H1 (cell line): ENCODE measurements around the gene MEP1B. TPM values are rescaled to one million over a fixed set of nuclear protein-coding genes. Genes with fewer than 3 reads are reported as not detected.
A peak's percentile ranks its signal among the peaks of the same experiment; 100 is the strongest.

Experiments used
- CTCF ChIA-PET: fragments of 300-600 bp; sonication (Branson Sonifier 250); formaldehyde crosslinking; loops from one replicate; lab custom pipeline; 2021; ENCODE audit not compliant: partially characterized antibody; lab: Charles Lee
- POLR2A ChIA-PET: fragments of 300-600 bp; sonication (Branson Sonifier 250); formaldehyde crosslinking; loops from one replicate; lab custom pipeline; 2021; ENCODE audit warnings: inconsistent platforms; ENCODE audit not compliant: partially characterized antibody; lab: Charles Lee
- DNase-seq, 2 experiments: peaks; one replicate each; pipeline versions ENCODE4 v3.0.0 to v3.0.0-alpha.2; 2010 to 2022; ENCODE audit warnings: low spot score in 2 of 2, low read depth in 1 of 2, mixed read lengths in 1 of 2
- FAIRE-seq: peaks from 2 replicates; lab custom pipeline; 2011; peaks lifted over from hg19 to GRCh38; lab: Jason Lieb, UNC
- H2AFZ ChIP-seq: 2 replicates; pipeline ENCODE4 v1.8.1; 2012; ENCODE audit warnings: low read length, inconsistent platforms
- H2AK5ac ChIP-seq: 2 replicates; pipeline ENCODE4 v1.6.1; 2013; ENCODE audit warnings: low read depth, low read length
- H2BK120ac ChIP-seq: replicated peaks from 2 replicates; pipeline ENCODE3; 2013; ENCODE audit warnings: low read depth, low read length, inconsistent platforms
- H2BK12ac ChIP-seq: 2 replicates; pipeline ENCODE4 v1.6.1; 2013; ENCODE audit warnings: low read depth, low read length
- H2BK15ac ChIP-seq: 2 replicates; pipeline ENCODE4 v1.6.1; 2013; ENCODE audit warnings: low read length
- H2BK20ac ChIP-seq: 2 replicates; pipeline ENCODE4 v1.6.1; 2013; ENCODE audit warnings: low read length
- H2BK5ac ChIP-seq: 2 replicates; pipeline ENCODE4 v1.6.1; 2013; ENCODE audit warnings: low read depth, low read length
- H3K14ac ChIP-seq: 2 replicates; pipeline ENCODE4 v1.6.1; 2013; ENCODE audit warnings: inconsistent platforms; ENCODE audit not compliant: insufficient read length
- H3K18ac ChIP-seq: 2 replicates; pipeline ENCODE4 v1.6.1; 2013; ENCODE audit warnings: low read length; ENCODE audit errors: extremely low read depth
- H3K23ac ChIP-seq: 2 replicates; pipeline ENCODE4 v1.6.1; 2013; ENCODE audit warnings: inconsistent platforms; ENCODE audit not compliant: insufficient read length
- H3K23me2 ChIP-seq: 2 replicates; pipeline ENCODE4 v1.6.1; 2013; ENCODE audit warnings: low read depth, low read length
- H3K27ac ChIP-seq: 2 replicates; pipeline ENCODE4 v1.6.1; 2011; ENCODE audit warnings: low read depth, low read length, inconsistent platforms
- H3K27me3 ChIP-seq, 4 experiments: replicated peaks in 1 of 4; 1 replicate in 1 of 4; 2 replicates in 3 of 4; pipeline versions ENCODE4 v1.6.1 to v1.8.1; 2011 to 2013; ENCODE audit warnings: low read length in 3 of 4, mild to moderate bottlenecking in 3 of 4, inconsistent platforms in 2 of 4, mixed read lengths in 2 of 4, moderate library complexity in 1 of 4; ENCODE audit not compliant: control insufficient read depth in 3 of 4, insufficient read depth in 3 of 4; ENCODE audit errors: extremely low read depth in 1 of 4
- H3K36me3 ChIP-seq, 4 experiments: 2 replicates each; pipeline versions ENCODE4 v1.6.1 to v1.8.1; 2011 to 2013; ENCODE audit warnings: mild to moderate bottlenecking in 4 of 4, low read length in 3 of 4, moderate library complexity in 2 of 4, control low read depth in 1 of 4, inconsistent platforms in 1 of 4; ENCODE audit not compliant: insufficient read depth in 4 of 4, control insufficient read depth in 2 of 4
- H3K4ac ChIP-seq: replicated peaks from 2 replicates; pipeline ENCODE3; 2013; ENCODE audit warnings: low read length, low read depth, mixed read lengths, inconsistent platforms; ENCODE audit not compliant: insufficient read length
- H3K4me1 ChIP-seq, 4 experiments: replicated peaks in 1 of 4; 1 replicate in 1 of 4; 2 replicates in 3 of 4; pipeline versions ENCODE4 v1.6.1 to v1.8.1; 2011 to 2013; ENCODE audit warnings: low read length in 3 of 4, inconsistent platforms in 2 of 4, mixed read lengths in 1 of 4; ENCODE audit not compliant: insufficient read depth in 4 of 4, control insufficient read depth in 3 of 4
- H3K4me2 ChIP-seq, 2 experiments: 2 replicates each; pipeline versions ENCODE4 v1.6.1 to v1.8.1; 2011 to 2013; ENCODE audit warnings: low read depth in 2 of 2, low read length in 2 of 2, control low read depth in 1 of 2, inconsistent platforms in 1 of 2, mild to moderate bottlenecking in 1 of 2; ENCODE audit not compliant: insufficient read depth in 1 of 2
- H3K4me3 ChIP-seq, 4 experiments: fragments of 200-600, 300-600 bp in 1 of 4; sonication (generic), shearing (Covaris generic), sonication (Bioruptor Twin) in 1 of 4; 2 replicates each; pipeline versions ENCODE4 v1.5.1 to v1.8.1; 2011 to 2016; ENCODE audit warnings: low read length in 4 of 4, low read depth in 3 of 4, control low read depth in 2 of 4, inconsistent platforms in 2 of 4, mild to moderate bottlenecking in 2 of 4, mixed read lengths in 1 of 4, moderate library complexity in 1 of 4; ENCODE audit not compliant: insufficient read depth in 2 of 4; ENCODE audit errors: extremely low read depth in 1 of 4
- H3K56ac ChIP-seq: replicated peaks from 2 replicates; pipeline ENCODE3; 2013; ENCODE audit warnings: low read depth, mild to moderate bottlenecking, mixed read lengths, low read length, inconsistent platforms; ENCODE audit not compliant: insufficient read length
- H3K79me1 ChIP-seq: 2 replicates; pipeline ENCODE4 v1.6.1; 2013; ENCODE audit warnings: low read depth, low read length, control low read depth
- H3K79me2 ChIP-seq, 2 experiments: 2 replicates each; pipeline versions ENCODE4 v1.6.1 to v1.8.1; 2012 to 2013; ENCODE audit warnings: low read length in 2 of 2, mild to moderate bottlenecking in 2 of 2, inconsistent platforms in 1 of 2; ENCODE audit not compliant: insufficient read depth in 2 of 2, control insufficient read depth in 1 of 2
- H3K9ac ChIP-seq, 4 experiments: replicated peaks in 1 of 4; 1 replicate in 1 of 4; 2 replicates in 3 of 4; pipeline versions ENCODE4 v1.6.1 to v1.8.1; 2011 to 2013; ENCODE audit warnings: low read depth in 3 of 4, low read length in 3 of 4, control low read depth in 2 of 4, mild to moderate bottlenecking in 2 of 4, moderate library complexity in 2 of 4, inconsistent platforms in 1 of 4; ENCODE audit errors: extremely low read depth in 1 of 4
- H3K9me3 ChIP-seq, 2 experiments: 2 replicates each; pipeline versions ENCODE4 v1.6.1 to v1.8.1; 2012 to 2013; ENCODE audit warnings: mild to moderate bottlenecking in 2 of 2, moderate library complexity in 2 of 2, control low read depth in 1 of 2, inconsistent platforms in 1 of 2, low read depth in 1 of 2, low read length in 1 of 2, mixed read lengths in 1 of 2; ENCODE audit not compliant: insufficient read depth in 2 of 2
- H4K20me1 ChIP-seq, 2 experiments: replicated peaks in 1 of 2; 2 replicates each; pipeline versions ENCODE3 to v1.8.1; 2011 to 2013; ENCODE audit warnings: inconsistent platforms in 2 of 2, low read length in 2 of 2, mild to moderate bottlenecking in 1 of 2; ENCODE audit not compliant: insufficient read depth in 2 of 2, control insufficient read depth in 1 of 2
- H4K5ac ChIP-seq: 2 replicates; pipeline ENCODE4 v1.6.1; 2013; ENCODE audit warnings: low read length, low read depth, mixed read lengths, inconsistent platforms; ENCODE audit not compliant: insufficient read length
- H4K8ac ChIP-seq: 2 replicates; pipeline ENCODE4 v1.8.0; 2013; ENCODE audit warnings: mild to moderate bottlenecking, moderate library complexity, low read length, inconsistent platforms; ENCODE audit not compliant: insufficient read depth; ENCODE audit errors: extremely low read depth
- H4K91ac ChIP-seq: replicated peaks from 2 replicates; pipeline ENCODE3; 2013; ENCODE audit warnings: low read length, mixed read lengths, inconsistent platforms; ENCODE audit not compliant: insufficient read length
- WGBS, 2 experiments: shearing (Covaris generic) in 1 of 2; methylation state at CpG; one replicate each; pipeline versions ENCODE4 v1.1.6 to v1.1.7; 2013 to 2015; ENCODE audit warnings: low lambda C conversion rate in 2 of 2, mixed read lengths in 2 of 2, inconsistent platforms in 1 of 2, low coverage in 1 of 2, missing lambda C conversion rate in 1 of 2; ENCODE audit not compliant: insufficient replicate concordance in 2 of 2, insufficient coverage in 1 of 2, insufficient read length in 1 of 2; ENCODE audit errors: extremely low coverage in 1 of 2, missing lambda C conversion rate in 1 of 2; 5-methylcytosine and 5-hydroxymethylcytosine counted together
- polyA plus RNA-seq, 7 experiments: library from polyadenylated mRNA; depleted of rRNA in 3 of 7; stranded (reverse) in 5 of 7; unstranded in 2 of 7; fragments of >200 nt in 5 of 7; fragments of 200-250 nt in 2 of 7; gene quantifications; 1 replicate in 5 of 7; 2 replicates in 1 of 7; 4 replicates in 1 of 7; pipeline versions ENCODE4 v1.2.1 to v1.2.3, GENCODE V29; 2011 to 2013; ENCODE audit warnings: missing spikeins in 2 of 7, mixed read lengths in 2 of 7
- total RNA-seq: library from RNA; stranded (reverse); fragmentation: NEBNext Ultra II Directional; extraction: Animal tissue kit (Norgen Biotek cat#: 25700); gene quantifications from 2 replicates; pipeline ENCODE4 v1.2.1, GENCODE V29; 2021

The MEP1B gene
- total and polyA plus RNA-seq, 2 of the 8 experiments (the other 6 are each of a cell fraction or from before 2014, with no cell fraction given), result not detected

DNA sequence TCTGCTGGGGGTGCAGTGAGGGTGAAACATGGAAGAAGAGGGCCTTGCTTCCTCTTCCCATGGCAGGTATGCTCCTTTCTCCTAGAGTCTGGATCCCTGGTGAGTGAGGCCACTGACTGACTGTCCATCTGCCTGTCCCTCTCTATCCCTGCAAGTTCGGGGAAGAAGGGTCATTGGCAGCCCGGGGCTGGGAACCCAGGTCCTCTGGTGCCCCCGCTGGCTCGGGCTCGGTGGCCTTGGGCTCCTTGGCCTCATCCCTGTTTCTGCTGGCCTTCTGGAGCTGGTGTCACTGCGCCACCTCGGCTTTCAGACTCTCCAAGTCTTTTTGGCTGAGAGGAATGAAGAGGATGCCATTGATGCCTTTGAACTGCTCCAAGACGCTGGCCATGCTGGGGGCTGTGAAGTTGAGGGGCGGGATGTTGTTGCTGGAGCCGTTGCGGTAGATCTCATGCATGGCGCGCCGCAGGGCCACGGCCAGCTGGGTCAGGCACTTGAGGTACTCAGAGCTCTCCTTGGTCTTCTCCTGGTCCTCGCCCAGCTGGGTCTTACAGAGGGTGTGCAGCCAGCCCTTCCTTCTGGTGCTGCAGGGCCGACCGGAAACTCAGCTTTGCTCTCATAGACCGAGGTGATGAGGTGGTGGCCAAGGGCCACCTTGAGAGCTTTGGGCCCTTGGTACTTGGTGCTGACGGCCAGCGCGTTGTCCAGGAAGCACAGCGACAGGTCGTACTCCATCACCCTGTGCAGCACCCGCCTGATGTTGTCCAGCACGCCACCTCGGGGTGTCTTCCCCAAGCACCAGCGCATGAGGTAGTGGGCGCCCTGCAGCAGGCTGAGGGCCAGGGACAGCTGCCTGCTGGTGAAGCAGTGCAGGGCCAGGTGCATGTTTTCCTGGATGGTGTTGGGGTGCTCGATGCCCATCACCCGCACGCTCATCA is 6.3 kb downstream of the MEP1B start:
- H3K9me3 ChIP-seq, result no peaks in the 10 kb centered on the region
- FAIRE-seq, result no peak
- CTCF ChIA-PET, result interaction anchor here (1.4 kb wide), 1 partner anchor 9 kb away, joined by 5 read pairs; no protein-coding TSS in a partner anchor

More for the DNA sequence above, 6.3 kb downstream of the MEP1B start:
- no peak overlapping the region for H2BK120ac ChIP-seq
- no peak overlapping the region for H3K27ac ChIP-seq
- H3K9ac ChIP-seq, result no peak overlapping the region
- POLR2A ChIA-PET, result no interaction called here
- H3K27me3 ChIP-seq, result no peaks in the 10 kb centered on the region
- no peaks in the 10 kb centered on the region for H4K20me1 ChIP-seq
- H4K5ac ChIP-seq, result no peak overlapping the region
- no peak overlapping the region for H2AK5ac ChIP-seq
- no peak overlapping the region for H2BK20ac ChIP-seq
- no peaks in the 10 kb centered on the region for H3K79me1 ChIP-seq
- WGBS, 2 experiments, result 94% methylated on average over 32 of the region's 32 CpGs; no CpG with 5 or more reads in 1 of the 2 experiments
- no peak overlapping the region for H2AFZ ChIP-seq
- no peaks in the 10 kb centered on the region for H3K36me3 ChIP-seq
- no peaks in the 10 kb centered on the region for H3K79me2 ChIP-seq
- H3K4me2 ChIP-seq, result no peak overlapping the region
- H3K14ac ChIP-seq, result no peak overlapping the region
- no peak overlapping the region for H2BK12ac ChIP-seq
- H4K8ac ChIP-seq, result peak overlapping the region; percentile 31
- no peaks in the 10 kb centered on the region; the same call in 1 of the 2 replicates for H3K23me2 ChIP-seq
- H3K56ac ChIP-seq, result no peak overlapping the region
- H3K4me1 ChIP-seq, result no peaks in the 10 kb centered on the region
- H3K4me3 ChIP-seq, result no peak overlapping the region; a peak in 1 of 8 replicates
- H3K23ac ChIP-seq, result no peak overlapping the region
- no peak overlapping the region for H3K4ac ChIP-seq
- H2BK15ac ChIP-seq, result no peak overlapping the region
- DNase-seq, result no peak
- no peak overlapping the region for H2BK5ac ChIP-seq
- no peak overlapping the region for H4K91ac ChIP-seq
- no peak overlapping the region for H3K18ac ChIP-seq
